CD14-positive monocyte (primary cell): ENCODE data around the gene PLXND1. TPM values are rescaled to one million over a fixed set of nuclear protein-coding genes. Genes with fewer than 3 reads are reported as not detected.

Source experiments
- DNase-seq, 3 donors: peaks; one replicate each; pipeline ENCODE4 v3.0.0-alpha.2; 2011 to 2022
- H2AFZ ChIP-seq: 2 replicates; pipeline ENCODE4 v1.6.0; 2012; ENCODE audit warnings: mild to moderate bottlenecking, low read depth, low read length, inconsistent platforms; ENCODE audit not compliant: insufficient read depth, poor library complexity, severe bottlenecking
- H3K27ac ChIP-seq, 2 donors: 1 replicate in 1 of 2; 2 replicates in 1 of 2; pipeline ENCODE4 v1.5.1; 2012 to 2013; ENCODE audit warnings: low read length in 2 of 2, control low read depth in 1 of 2, inconsistent platforms in 1 of 2, low read depth in 1 of 2, mild to moderate bottlenecking in 1 of 2
- H3K27me3 ChIP-seq, 2 donors: one replicate each; pipeline versions ENCODE4 v1.6.0 to v1.6.1; 2011 to 2013; ENCODE audit warnings: low read length in 2 of 2; ENCODE audit not compliant: control insufficient read depth in 2 of 2, insufficient read depth in 2 of 2
- H3K36me3 ChIP-seq, 2 donors: replicated peaks in 1 of 2; 1 replicate in 1 of 2; 2 replicates in 1 of 2; pipeline versions ENCODE4 v1.5.1 to v1.6.1; 2012 to 2013; ENCODE audit warnings: low read length in 2 of 2, control low read depth in 1 of 2, inconsistent platforms in 1 of 2, mild to moderate bottlenecking in 1 of 2; ENCODE audit not compliant: insufficient read depth in 2 of 2, control insufficient read depth in 1 of 2
- H3K4me1 ChIP-seq, 2 donors: 1 replicate in 1 of 2; 2 replicates in 1 of 2; pipeline versions ENCODE4 v1.5.1 to v1.6.1; 2012 to 2013; ENCODE audit warnings: low read length in 2 of 2, control low read depth in 1 of 2, inconsistent platforms in 1 of 2, mild to moderate bottlenecking in 1 of 2, moderate library complexity in 1 of 2; ENCODE audit not compliant: insufficient read depth in 2 of 2, control insufficient read depth in 1 of 2
- H3K4me2 ChIP-seq: replicated peaks from 2 replicates; pipeline ENCODE3; 2012; ENCODE audit warnings: low read length, moderate library complexity, mild to moderate bottlenecking; ENCODE audit not compliant: poor library complexity, severe bottlenecking; ENCODE audit errors: extremely low read depth
- H3K4me3 ChIP-seq, 3 experiments: fragments of 200-600 bp in 1 of 3; sonication (generic) in 1 of 3; replicated peaks in 1 of 3; 1 replicate in 2 of 3; 2 replicates in 1 of 3; pipeline ENCODE4 v1.5.1; 2011 to 2013; ENCODE audit warnings: low read length in 3 of 3, mild to moderate bottlenecking in 3 of 3, control low read depth in 2 of 3, low read depth in 2 of 3, inconsistent platforms in 1 of 3, moderate library complexity in 1 of 3
- H3K79me2 ChIP-seq: 2 replicates; pipeline ENCODE4 v1.6.0; 2012; ENCODE audit warnings: mild to moderate bottlenecking, control low read depth, inconsistent platforms, low read length, moderate library complexity; ENCODE audit not compliant: insufficient read depth
- H3K9ac ChIP-seq: 2 replicates; pipeline ENCODE4 v1.6.0; 2017; ENCODE audit warnings: low read length, mild to moderate bottlenecking; ENCODE audit not compliant: insufficient read depth, poor library complexity, severe bottlenecking
- H3K9me3 ChIP-seq, 2 donors: replicated peaks in 1 of 2; 1 replicate in 1 of 2; 2 replicates in 1 of 2; pipeline versions ENCODE4 v1.5.1 to v1.6.1; 2012 to 2013; ENCODE audit warnings: low read length in 2 of 2, control low read depth in 1 of 2; ENCODE audit not compliant: control insufficient read depth in 1 of 2, insufficient read depth in 1 of 2
- H4K20me1 ChIP-seq: 2 replicates; pipeline ENCODE4 v1.6.0; 2012; ENCODE audit warnings: mild to moderate bottlenecking, low read length, control low read depth, moderate library complexity; ENCODE audit not compliant: insufficient read depth
- H3K27ac Mint-ChIP-seq, 7 donors: one replicate each; pipeline ENCODE4 v1.8.0; 2020; ENCODE audit warnings: mild to moderate bottlenecking in 7 of 7, mixed read lengths in 7 of 7, moderate library complexity in 6 of 7, inconsistent platforms in 2 of 7
- H3K27me3 Mint-ChIP-seq, 3 donors: one replicate each; pipeline ENCODE4 v1.8.0; 2021 to 2022; ENCODE audit warnings: low read depth in 3 of 3, mild to moderate bottlenecking in 3 of 3, mixed read lengths in 3 of 3, moderate library complexity in 3 of 3, inconsistent platforms in 1 of 3
- H3K36me3 Mint-ChIP-seq, 2 donors: one replicate each; pipeline ENCODE4 v1.8.0; 2020; ENCODE audit warnings: mixed read lengths in 2 of 2, inconsistent platforms in 1 of 2, mild to moderate bottlenecking in 1 of 2
- H3K4me1 Mint-ChIP-seq: one replicate; pipeline ENCODE4 v1.8.0; 2020; ENCODE audit warnings: mild to moderate bottlenecking, mixed read lengths
- H3K4me3 Mint-ChIP-seq, 2 donors: one replicate each; pipeline ENCODE4 v1.8.0; 2020; ENCODE audit warnings: mild to moderate bottlenecking in 2 of 2, mixed read lengths in 2 of 2, moderate library complexity in 1 of 2
- H3K9me3 Mint-ChIP-seq, 7 donors: one replicate each; pipeline ENCODE4 v1.8.0; 2020 to 2022; ENCODE audit warnings: mixed read lengths in 7 of 7, mild to moderate bottlenecking in 6 of 7, moderate library complexity in 6 of 7, inconsistent platforms in 2 of 7
- WGBS: methylation state at CpG from one replicate; pipeline ENCODE4 v1.1.5; 2013; ENCODE audit warnings: missing lambda C conversion rate; ENCODE audit not compliant: insufficient coverage; 5-methylcytosine and 5-hydroxymethylcytosine counted together
- intact Hi-C, 2 donors: fragments of 100-400 bp; cut with micrococcal nuclease; formaldehyde crosslinking; loops; one replicate each; pipeline versions ENCODE4 v1.15.0 to v1.15.1; 2023
- polyA plus RNA-seq, 3 donors: library from polyadenylated mRNA; depleted of rRNA in 1 of 3; unstranded in 2 of 3; stranded (reverse) in 1 of 3; fragments of 300-500 nt in 2 of 3; fragments of >200 nt in 1 of 3; fragmentation: Illumina TruSeq in 2 of 3; gene quantifications; 1 replicate in 2 of 3; 2 replicates in 1 of 3; pipeline ENCODE4 v1.2.3, GENCODE V29; 2012 to 2021
- TF ChIP-seq, protein P1 (sequence below): fragments of 200-600 bp; IDR thresholded peaks from one replicate; pipeline ENCODE4 v1.8.0; 2022; ENCODE audit warnings: antibody characterized with exemption, mild to moderate bottlenecking

PLXND1 gene
- polyA plus RNA-seq, 3 donors = 7.1 to 170 (median 9.9) TPM

DNA sequence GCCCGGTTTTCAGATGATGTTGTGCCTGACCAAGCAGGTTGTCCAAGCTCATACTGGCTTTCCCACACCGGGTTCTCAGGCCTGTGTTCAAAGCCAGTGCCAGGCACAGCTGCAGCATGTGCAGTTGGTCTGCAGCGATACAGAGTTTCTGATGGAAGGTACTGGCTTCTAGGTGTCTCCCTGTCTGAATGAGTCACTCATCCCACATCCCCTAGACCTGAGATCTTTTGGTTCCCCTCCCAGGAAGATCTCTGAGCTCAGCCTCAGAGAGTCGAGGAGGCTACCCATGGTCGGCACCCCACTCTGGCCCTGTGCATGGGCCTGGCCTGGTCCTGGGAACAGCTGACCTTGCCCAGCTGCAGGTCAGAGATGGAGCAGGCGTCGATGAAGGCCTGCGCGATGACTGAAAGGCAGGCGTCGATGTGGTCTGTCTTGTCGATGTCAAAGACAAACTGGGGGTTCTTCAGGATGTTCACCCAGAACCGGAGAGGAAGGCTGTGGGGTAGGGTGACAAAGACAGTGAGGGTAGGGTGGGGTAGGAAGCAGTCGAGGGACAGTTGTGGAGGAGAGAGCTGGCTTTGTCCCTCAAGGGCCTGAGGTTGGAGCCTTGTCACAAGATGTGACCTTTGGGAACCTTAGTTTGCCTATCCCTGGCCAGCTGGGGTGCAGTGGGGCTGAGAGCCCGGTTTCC is 48.2 kb downstream of the PLXND1 start:
- Histone ChIP-seq H3K9ac (no peak overlapping the region), H3K9me3 (no peaks in the 10 kb centered on the region), H3K36me3 (peaks cover 71 to 83% of the 10 kb centered on the region in 2 donors), H3K4me1 (peaks cover 17 to 24% of the 10 kb centered on the region in 2 donors), H3K79me2 (no peaks in the 10 kb centered on the region), H3K27ac (peak overlapping the region in 1 of 2 donors; percentile 20), H2AFZ (no peak overlapping the region), H4K20me1 (no peaks in the 10 kb centered on the region), H3K4me3 (no peak overlapping the region), H3K4me2 (no peak overlapping the region), H3K27me3 (no peaks in the 10 kb centered on the region)
- Mint-ChIP-seq H3K9me3 (no peaks in the 10 kb centered on the region), H3K27ac (peak overlapping the region in 4 of 7 donors; percentile 48 to 80 (median 52)), H3K27me3 (no peaks in the 10 kb centered on the region), H3K4me3 (no peak overlapping the region), H3K4me1 (peaks cover 27% of the 10 kb centered on the region), H3K36me3 (peaks cover 64 to 75% of the 10 kb centered on the region in 2 donors)
- DNase-seq = no peak
- intact Hi-C loops = no loop called here
- 79% methylated on average over 14 of the region's 15 CpGs for WGBS
- TF ChIP-seq, protein P1, sequence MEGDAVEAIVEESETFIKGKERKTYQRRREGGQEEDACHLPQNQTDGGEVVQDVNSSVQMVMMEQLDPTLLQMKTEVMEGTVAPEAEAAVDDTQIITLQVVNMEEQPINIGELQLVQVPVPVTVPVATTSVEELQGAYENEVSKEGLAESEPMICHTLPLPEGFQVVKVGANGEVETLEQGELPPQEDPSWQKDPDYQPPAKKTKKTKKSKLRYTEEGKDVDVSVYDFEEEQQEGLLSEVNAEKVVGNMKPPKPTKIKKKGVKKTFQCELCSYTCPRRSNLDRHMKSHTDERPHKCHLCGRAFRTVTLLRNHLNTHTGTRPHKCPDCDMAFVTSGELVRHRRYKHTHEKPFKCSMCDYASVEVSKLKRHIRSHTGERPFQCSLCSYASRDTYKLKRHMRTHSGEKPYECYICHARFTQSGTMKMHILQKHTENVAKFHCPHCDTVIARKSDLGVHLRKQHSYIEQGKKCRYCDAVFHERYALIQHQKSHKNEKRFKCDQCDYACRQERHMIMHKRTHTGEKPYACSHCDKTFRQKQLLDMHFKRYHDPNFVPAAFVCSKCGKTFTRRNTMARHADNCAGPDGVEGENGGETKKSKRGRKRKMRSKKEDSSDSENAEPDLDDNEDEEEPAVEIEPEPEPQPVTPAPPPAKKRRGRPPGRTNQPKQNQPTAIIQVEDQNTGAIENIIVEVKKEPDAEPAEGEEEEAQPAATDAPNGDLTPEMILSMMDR = no peak

DNA sequence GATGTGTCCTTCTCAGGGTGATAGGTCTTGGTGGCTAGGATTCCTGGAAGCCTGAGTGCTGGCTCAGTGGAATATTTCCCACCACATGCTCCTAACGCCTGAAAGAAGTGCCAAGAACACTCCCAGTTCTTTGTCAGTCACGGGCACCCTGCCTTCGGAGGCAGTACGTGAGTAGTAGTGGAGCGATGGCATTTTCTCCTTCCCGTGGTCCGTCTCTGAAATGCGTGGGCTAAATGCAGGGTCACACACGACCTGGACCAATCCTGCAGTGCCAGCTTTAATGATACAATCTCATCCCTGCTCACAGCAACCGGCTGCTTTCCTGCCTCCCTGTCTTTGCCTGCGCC is 49.0 kb downstream of the PLXND1 start:
- no peaks in the 10 kb centered on the region for H3K9me3 Mint-ChIP-seq
- TF ChIP-seq, protein P1 = no peak
- H2AFZ ChIP-seq = no peak overlapping the region
- no peaks in the 10 kb centered on the region for H3K9me3 ChIP-seq
- no peak for DNase-seq
- H3K4me3 ChIP-seq = no peak overlapping the region
- H3K4me1 ChIP-seq = peaks cover 20 to 27% of the 10 kb centered on the region in 2 donors
- intact Hi-C loops = no loop called here
- H3K36me3 ChIP-seq = peaks cover 64 to 76% of the 10 kb centered on the region in 2 donors
- H3K4me1 Mint-ChIP-seq = peaks cover 33% of the 10 kb centered on the region
- peaks cover 0 to 2% (median 0%) of the 10 kb centered on the region in 3 donors for H3K27me3 Mint-ChIP-seq
- no peaks in the 10 kb centered on the region for H3K79me2 ChIP-seq
- H3K36me3 Mint-ChIP-seq = peaks cover 58 to 68% of the 10 kb centered on the region in 2 donors
- H4K20me1 ChIP-seq = no peaks in the 10 kb centered on the region
- peak overlapping the region in 2 of 7 donors; percentile 17 to 51 for H3K27ac Mint-ChIP-seq
- H3K27me3 ChIP-seq = no peaks in the 10 kb centered on the region
- no peak overlapping the region for H3K27ac ChIP-seq
- no peak overlapping the region for H3K4me3 Mint-ChIP-seq
- WGBS = 98% methylated on average over 10 of the region's 11 CpGs
- no peak overlapping the region for H3K9ac ChIP-seq
- H3K4me2 ChIP-seq = no peak overlapping the region
